Esophagus squamous epithelium (tissue), 4 donors: Measurements from ENCODE around the gene KCTD20.

Source experiments
- POLR2A ChIP-seq, 4 donors: fragments of 450-650 bp; IDR thresholded peaks; one replicate each; pipeline ENCODE4 v1.6.1; 2017; ENCODE audit warnings: antibody characterized with exemption in 4 of 4, mild to moderate bottlenecking in 4 of 4, moderate library complexity in 3 of 4
- TF ChIP-seq, protein P1 (sequence below), 6 experiments: fragments of 450-650 bp in 4 of 6; fragments of 200-600 bp in 2 of 6; sonication (generic) in 2 of 6; IDR thresholded peaks; one replicate each; pipeline ENCODE4 v1.5.1; 2016 to 2019; ENCODE audit warnings: antibody characterized with exemption in 6 of 6, mild to moderate bottlenecking in 4 of 6, moderate library complexity in 4 of 6

DNA sequence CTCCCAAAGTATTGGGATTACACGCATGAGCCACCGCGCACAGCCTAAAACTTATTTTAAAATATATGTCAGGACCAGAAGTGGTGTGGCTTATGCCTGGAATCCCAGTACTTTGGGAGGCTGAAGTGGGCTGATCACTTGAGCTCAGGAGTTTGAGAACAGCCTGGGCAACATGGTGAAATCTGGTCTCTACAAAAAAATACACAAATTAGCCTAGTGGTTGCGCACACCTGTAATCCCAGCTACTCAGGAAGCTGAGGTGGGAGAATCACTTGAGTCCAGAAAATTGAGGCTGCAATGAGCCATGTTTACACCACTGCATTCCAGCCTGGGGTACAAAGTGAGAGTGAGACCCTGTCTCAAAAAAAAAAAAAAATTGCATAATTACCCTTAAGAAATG is 13.9 kb upstream of the KCTD20 start:
- TF ChIP-seq POLR2A (IDR thresholded peaks at IDR 0.05): no peak
- TF ChIP-seq, protein P1, sequence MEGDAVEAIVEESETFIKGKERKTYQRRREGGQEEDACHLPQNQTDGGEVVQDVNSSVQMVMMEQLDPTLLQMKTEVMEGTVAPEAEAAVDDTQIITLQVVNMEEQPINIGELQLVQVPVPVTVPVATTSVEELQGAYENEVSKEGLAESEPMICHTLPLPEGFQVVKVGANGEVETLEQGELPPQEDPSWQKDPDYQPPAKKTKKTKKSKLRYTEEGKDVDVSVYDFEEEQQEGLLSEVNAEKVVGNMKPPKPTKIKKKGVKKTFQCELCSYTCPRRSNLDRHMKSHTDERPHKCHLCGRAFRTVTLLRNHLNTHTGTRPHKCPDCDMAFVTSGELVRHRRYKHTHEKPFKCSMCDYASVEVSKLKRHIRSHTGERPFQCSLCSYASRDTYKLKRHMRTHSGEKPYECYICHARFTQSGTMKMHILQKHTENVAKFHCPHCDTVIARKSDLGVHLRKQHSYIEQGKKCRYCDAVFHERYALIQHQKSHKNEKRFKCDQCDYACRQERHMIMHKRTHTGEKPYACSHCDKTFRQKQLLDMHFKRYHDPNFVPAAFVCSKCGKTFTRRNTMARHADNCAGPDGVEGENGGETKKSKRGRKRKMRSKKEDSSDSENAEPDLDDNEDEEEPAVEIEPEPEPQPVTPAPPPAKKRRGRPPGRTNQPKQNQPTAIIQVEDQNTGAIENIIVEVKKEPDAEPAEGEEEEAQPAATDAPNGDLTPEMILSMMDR (IDR thresholded peaks at IDR 0.05): peak in 4 of 6 experiments; percentile 6 to 51 (median 19)
